ENCODE measurements around the gene RBMY1D.
"Not testable (repeated sequence)": the region's sequence is repeated elsewhere in the genome, so short reads cannot be mapped to it uniquely, and the experiment has no call there.

RBMY1D gene

DNA sequence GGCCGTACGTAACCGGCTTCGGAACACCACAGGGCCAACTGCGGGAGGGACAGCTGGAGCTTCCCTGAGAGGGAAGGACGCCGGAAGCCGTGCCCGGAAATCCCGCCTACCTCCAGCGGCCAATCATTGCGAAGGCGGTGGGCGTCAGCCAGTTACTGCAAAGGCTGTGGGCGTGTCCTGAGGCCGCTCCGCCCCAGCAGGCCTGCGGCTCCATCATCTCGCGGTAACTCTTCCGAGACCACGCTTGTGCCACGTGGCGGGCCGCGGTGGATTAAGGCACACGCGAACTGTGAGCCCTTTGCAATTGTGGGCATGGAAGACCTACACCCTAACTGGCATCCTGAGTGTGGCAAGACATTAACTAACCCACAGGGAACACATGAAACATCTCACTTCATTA lies at the start of gene RBMY1D:
RBMY1D (minus strand) TSS at position 101 of the 400 bp plus-strand sequence. CDS start 2,013 bp downstream, outside the sequence.
- DNase-seq: not testable (repeated sequence)

DNA sequence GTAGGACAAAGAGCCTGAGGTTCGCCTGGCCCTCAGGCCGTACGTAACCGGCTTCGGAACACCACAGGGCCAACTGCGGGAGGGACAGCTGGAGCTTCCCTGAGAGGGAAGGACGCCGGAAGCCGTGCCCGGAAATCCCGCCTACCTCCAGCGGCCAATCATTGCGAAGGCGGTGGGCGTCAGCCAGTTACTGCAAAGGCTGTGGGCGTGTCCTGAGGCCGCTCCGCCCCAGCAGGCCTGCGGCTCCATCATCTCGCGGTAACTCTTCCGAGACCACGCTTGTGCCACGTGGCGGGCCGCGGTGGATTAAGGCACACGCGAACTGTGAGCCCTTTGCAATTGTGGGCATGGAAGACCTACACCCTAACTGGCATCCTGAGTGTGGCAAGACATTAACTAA lies 23.6 kb upstream of the RBMY1D start, which contains the start of gene RBMY1E:
RBMY1E (minus strand) TSS at position 101 of the 400 bp plus-strand sequence. CDS start 1,978 bp downstream, outside the sequence.
- not testable (repeated sequence) for DNase-seq

DNA sequence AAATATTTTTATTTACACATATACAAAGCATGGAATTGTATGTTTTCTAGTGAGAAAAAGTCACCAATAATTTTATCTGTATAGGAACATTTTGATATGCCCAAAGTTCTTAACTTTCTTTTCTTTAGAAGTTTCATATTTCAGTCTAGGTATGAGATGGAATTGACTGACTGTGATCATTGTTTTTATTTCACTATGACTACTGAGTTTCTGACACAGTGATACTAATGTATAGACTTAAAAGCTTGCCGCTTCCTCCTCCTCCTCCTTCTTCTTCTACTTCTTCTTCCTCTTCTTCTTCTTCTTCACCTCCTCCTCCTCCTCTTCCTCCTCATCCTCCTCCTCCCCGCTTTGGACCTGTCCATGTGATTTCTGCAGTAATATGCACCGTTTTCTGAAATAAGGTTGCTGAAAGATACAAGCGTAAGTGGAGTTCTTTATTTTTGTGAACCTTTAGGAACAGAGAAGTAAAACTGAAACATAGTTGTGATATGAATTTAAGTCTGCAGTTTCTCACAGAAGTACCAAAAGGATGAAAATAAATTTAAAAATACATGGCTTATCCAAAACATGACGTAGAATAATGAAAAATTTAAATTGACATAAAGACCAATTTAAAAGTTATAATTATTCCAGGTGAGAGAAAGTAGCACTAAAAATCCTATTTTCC lies 24.8 kb downstream of the RBMY1D start:
- not testable (repeated sequence) for DNase-seq

DNA sequence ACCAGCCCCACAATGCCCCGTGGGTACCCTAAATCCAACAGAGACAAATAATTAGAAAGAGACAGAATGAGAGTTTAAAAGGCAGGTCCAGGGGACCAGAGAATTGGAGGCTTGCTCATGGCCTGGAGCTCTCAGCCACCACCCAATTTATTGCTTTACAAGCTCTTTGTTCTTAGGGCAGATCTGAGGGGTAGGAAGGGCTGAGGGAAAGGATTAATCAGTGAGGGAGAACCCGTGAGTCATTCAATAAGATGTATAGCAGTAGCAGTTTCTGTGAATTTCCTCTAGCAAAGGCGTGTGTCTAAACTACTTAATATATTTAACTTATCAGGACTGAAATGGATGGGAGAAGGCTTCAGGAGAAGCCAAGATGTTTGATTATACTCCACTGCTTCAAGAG lies 48.8 kb downstream of the RBMY1D start:
- DNase-seq: no peak

DNA sequence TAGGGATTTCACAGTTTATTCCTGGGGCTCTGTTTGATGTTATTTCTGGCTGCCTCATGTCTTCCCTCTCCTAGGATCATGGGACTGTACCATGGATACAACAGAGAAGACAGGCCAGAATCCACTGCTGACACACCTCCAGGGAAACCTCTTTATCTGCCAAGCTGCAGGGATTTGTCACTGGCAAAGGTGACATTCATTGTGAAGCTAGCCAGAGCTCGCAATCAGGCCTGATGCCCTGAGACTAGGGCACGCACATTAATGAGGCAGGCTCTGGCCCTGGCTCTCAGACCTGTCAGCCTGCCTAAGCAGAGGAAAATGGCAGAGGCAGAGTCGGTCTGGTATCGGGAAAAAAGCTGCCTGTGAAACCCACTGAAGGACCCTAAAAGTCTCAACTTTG lies 52.2 kb downstream of the RBMY1D start:
- no peak for DNase-seq

DNA sequence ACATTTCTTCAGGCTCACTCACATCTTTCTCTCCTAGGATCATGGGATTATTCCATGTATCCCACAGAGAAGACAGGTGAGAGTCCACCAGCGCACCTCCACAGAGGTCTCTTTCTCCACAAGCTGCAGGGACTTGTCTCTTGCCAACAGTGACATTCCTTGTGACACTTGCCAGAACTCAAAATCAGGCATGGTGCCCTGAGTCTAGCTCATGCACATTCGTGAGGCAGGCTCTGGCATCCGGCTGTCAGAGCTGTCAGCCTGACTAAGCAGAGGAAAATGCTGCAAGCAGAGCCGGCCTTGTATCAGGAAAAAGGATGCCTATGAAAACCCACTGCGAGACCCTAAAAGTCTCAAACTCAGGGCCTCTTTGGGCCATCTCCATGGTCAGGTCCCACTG lies 54.8 kb downstream of the RBMY1D start:
- no peak for DNase-seq

DNA sequence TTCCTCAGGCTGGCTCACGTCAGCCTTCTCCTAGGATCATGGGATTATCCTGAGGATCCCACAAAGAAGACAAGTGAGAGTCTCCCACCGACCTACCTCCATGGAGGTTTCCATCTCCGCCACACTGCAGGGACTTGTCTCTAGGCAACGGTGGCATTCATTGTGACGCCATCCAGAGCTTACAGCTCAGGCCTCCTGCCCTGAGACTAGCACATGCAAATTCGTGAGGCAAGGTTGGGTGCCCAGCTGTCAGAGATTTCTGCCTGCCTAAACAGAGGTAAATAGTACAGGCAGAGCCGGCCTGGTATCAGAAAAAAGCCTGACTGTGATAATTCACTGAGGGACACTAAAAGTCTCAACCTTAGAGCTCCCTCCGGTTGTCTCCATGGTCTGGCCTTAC lies 58.0 kb downstream of the RBMY1D start:
- DNase-seq: no peak

DNA sequence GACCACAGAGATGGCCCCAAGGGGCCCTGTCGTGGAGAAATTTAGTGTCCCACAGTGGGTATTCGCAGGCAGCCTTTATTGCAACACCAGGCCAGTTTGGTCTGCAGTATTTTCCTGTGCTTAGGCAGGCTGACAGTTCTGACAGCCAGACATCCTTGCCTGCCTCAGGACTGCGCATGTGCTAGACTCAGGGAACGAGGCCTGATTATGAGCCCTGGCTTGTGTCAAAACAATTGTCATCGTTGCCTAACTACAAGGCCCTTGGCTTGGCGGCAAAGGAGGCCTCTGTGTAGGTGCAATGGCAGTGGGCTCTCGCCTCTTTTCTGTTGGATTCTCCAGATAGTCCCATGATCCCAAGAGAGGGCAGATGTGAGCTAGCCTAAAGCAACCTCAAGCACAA lies 59.3 kb downstream of the RBMY1D start:
- DNase-seq: no peak
